Erythroblast (primary cell): Measurements from ENCODE around the gene NUDT19.

Experiments used
- GATA1 ChIP-seq: IDR thresholded peaks from 2 replicates; pipeline ENCODE4 v1.6.1; 2011; ENCODE audit warnings: low read depth, mild to moderate bottlenecking, control low read depth, low read length, moderate library complexity
- POLR2A ChIP-seq: IDR thresholded peaks from 2 replicates; pipeline ENCODE4 v1.6.1; 2011; ENCODE audit warnings: mild to moderate bottlenecking, low read length

GRCh38 chr19:32692727-32693061, 1.1 kb downstream of the NUDT19 start:
- TF ChIP-seq POLR2A: no peak
- no peak for TF ChIP-seq GATA1
